NCI-H748 (cell line): ENCODE measurements around the gene TMEM138.
"Not testable (repeated sequence)": the region's sequence is repeated elsewhere in the genome, so short reads cannot be mapped to it uniquely, and the experiment has no call there.

Experiments
- DNase-seq: peaks from one replicate; lab custom pipeline; 2025; ENCODE audit not compliant: unreplicated experiment; lab: John Stamatoyannopoulos, UW

TMEM138 gene

GRCh38 chr11:61362542-61362875 is 335 bp downstream of the TMEM138 start:
- DNase-seq, result peak; percentile 65

GRCh38 chr11:61364012-61364675 is 2.0 kb downstream of the TMEM138 start:
- no peak for DNase-seq

GRCh38 chr11:61367406-61367805 is 5.2 kb downstream of the TMEM138 start:
- DNase-seq, result no peak

GRCh38 chr11:61368646-61369045 is 6.5 kb downstream of the TMEM138 start:
- no peak for DNase-seq

GRCh38 chr11:61369372-61370348 is 7.5 kb downstream of the TMEM138 start:
- DNase-seq, result no peak

GRCh38 chr11:61370349-61371005 is 8.3 kb downstream of the TMEM138 start:
- DNase-seq, result no peak

- DNase-seq, result no peak
These were observed 10.7 kb downstream of the TMEM138 start for GRCh38 chr11:61372659-61373420.

- DNase-seq, result no peak
These were observed 13.6 kb downstream of the TMEM138 start for GRCh38 chr11:61375761-61376108.

- DNase-seq, result no peak
These were observed 15.4 kb downstream of the TMEM138 start for GRCh38 chr11:61377461-61378160.

- no peak for DNase-seq
These were observed 16.6 kb downstream of the TMEM138 start for GRCh38 chr11:61378713-61379313.

- no peak for DNase-seq
These were observed 18.7 kb downstream of the TMEM138 start for GRCh38 chr11:61380884-61381283.

- DNase-seq, result not testable (repeated sequence)
These were observed 21.7 kb downstream of the TMEM138 start for GRCh38 chr11:61383859-61384258.

GRCh38 chr11:61384271-61385242 is 22.4 kb downstream of the TMEM138 start:
- peak; percentile 27 for DNase-seq

- DNase-seq, result no peak
These were observed 28.0 kb downstream of the TMEM138 start for GRCh38 chr11:61390161-61390560.

- peak; percentile 24 for DNase-seq
These were observed 30.9 kb downstream of the TMEM138 start for GRCh38 chr11:61392981-61393595.

- DNase-seq, result no peak
These were observed 39.0 kb downstream of the TMEM138 start for GRCh38 chr11:61401173-61401572.

- DNase-seq, result no peak
These were observed 39.4 kb downstream of the TMEM138 start for GRCh38 chr11:61401573-61401972.

GRCh38 chr11:61403658-61404057 is 41.5 kb downstream of the TMEM138 start:
- no peak for DNase-seq
